ENCODE measurements around the gene GNPTG. TPM values are rescaled to one million over a fixed set of nuclear protein-coding genes. Genes with fewer than 3 reads are reported as not detected.

GNPTG gene
- total and polyA plus RNA-seq, 2 donors from 2014 or later = 88.7 to 138 TPM

GRCh38 chr16:1320097-1320496 lies 31.6 kb upstream of the GNPTG start:
- no peak overlapping the region for H3K4me3 ChIP-seq (ENCODE audit: low read length in 3 of 3)
- no peak overlapping the region for H3K9ac ChIP-seq (ENCODE audit: low read length in 3 of 3)
- no peak overlapping the region for H3K27ac ChIP-seq (ENCODE audit: low read depth in 2 of 2, low read length in 2 of 2)
- no peak for FAIRE-seq
- TF ChIP-seq, protein P1, sequence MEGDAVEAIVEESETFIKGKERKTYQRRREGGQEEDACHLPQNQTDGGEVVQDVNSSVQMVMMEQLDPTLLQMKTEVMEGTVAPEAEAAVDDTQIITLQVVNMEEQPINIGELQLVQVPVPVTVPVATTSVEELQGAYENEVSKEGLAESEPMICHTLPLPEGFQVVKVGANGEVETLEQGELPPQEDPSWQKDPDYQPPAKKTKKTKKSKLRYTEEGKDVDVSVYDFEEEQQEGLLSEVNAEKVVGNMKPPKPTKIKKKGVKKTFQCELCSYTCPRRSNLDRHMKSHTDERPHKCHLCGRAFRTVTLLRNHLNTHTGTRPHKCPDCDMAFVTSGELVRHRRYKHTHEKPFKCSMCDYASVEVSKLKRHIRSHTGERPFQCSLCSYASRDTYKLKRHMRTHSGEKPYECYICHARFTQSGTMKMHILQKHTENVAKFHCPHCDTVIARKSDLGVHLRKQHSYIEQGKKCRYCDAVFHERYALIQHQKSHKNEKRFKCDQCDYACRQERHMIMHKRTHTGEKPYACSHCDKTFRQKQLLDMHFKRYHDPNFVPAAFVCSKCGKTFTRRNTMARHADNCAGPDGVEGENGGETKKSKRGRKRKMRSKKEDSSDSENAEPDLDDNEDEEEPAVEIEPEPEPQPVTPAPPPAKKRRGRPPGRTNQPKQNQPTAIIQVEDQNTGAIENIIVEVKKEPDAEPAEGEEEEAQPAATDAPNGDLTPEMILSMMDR (IDR thresholded peaks at IDR 0.05; ENCODE audit: borderline replicate concordance, extremely low read depth, insufficient read depth) = no peak
- peaks cover 11 to 74% (median 40%) of the 10 kb centered on the region in 3 donors for H3K36me3 ChIP-seq (ENCODE audit: control insufficient read depth in 2 of 3, insufficient read depth in 3 of 3, low read length in 3 of 3)
- H3K27me3 ChIP-seq (ENCODE audit: control insufficient read depth, insufficient read depth, low read length) = no peaks in the 10 kb centered on the region
- no peaks in the 10 kb centered on the region for H3K4me1 ChIP-seq (ENCODE audit: control insufficient read depth in 2 of 3, insufficient read depth in 2 of 3, low read depth in 1 of 3, low read length in 3 of 3)
- intact Hi-C loops (cut with DNase I) = no loop called here
- DNase-seq = no peak
- H3K9me3 ChIP-seq (ENCODE audit: control insufficient read depth in 2 of 3, insufficient read depth in 1 of 3, low read length in 3 of 3) = no peaks in the 10 kb centered on the region

- TF ChIP-seq, protein P1 (IDR thresholded peaks at IDR 0.05; ENCODE audit: borderline replicate concordance, extremely low read depth, insufficient read depth) = no peak
- no peaks in the 10 kb centered on the region for H3K4me1 ChIP-seq (ENCODE audit: control insufficient read depth in 2 of 3, insufficient read depth in 2 of 3, low read depth in 1 of 3, low read length in 3 of 3)
- FAIRE-seq (no peak), DNase-seq (no peak)
- H3K9me3 ChIP-seq (ENCODE audit: control insufficient read depth in 2 of 3, insufficient read depth in 1 of 3, low read length in 3 of 3) = no peaks in the 10 kb centered on the region
- no peaks in the 10 kb centered on the region for H3K27me3 ChIP-seq (ENCODE audit: control insufficient read depth, insufficient read depth, low read length)
- no peak overlapping the region for H3K4me3 ChIP-seq (ENCODE audit: low read length in 3 of 3)
- intact Hi-C loops (cut with DNase I) = no loop called here
- no peak overlapping the region for H3K9ac ChIP-seq (ENCODE audit: low read length in 3 of 3)
- H3K27ac ChIP-seq (ENCODE audit: low read depth in 2 of 2, low read length in 2 of 2) = no peak overlapping the region
- peaks cover 11 to 69% (median 36%) of the 10 kb centered on the region in 3 donors for H3K36me3 ChIP-seq (ENCODE audit: control insufficient read depth in 2 of 3, insufficient read depth in 3 of 3, low read length in 3 of 3)
Measured at GRCh38 chr16:1320658-1321240, 31.0 kb upstream of the GNPTG start.

GRCh38 chr16:1322407-1322806 lies 29.3 kb upstream of the GNPTG start:
- DNase-seq = no peak
- Histone ChIP-seq H3K4me3 (ENCODE audit: low read length in 3 of 3) (no peak overlapping the region), H3K27me3 (ENCODE audit: control insufficient read depth, insufficient read depth, low read length) (no peaks in the 10 kb centered on the region), H3K36me3 (ENCODE audit: control insufficient read depth in 2 of 3, insufficient read depth in 3 of 3, low read length in 3 of 3) (peaks cover 8 to 59% (median 23%) of the 10 kb centered on the region in 3 donors), H3K9me3 (ENCODE audit: control insufficient read depth in 2 of 3, insufficient read depth in 1 of 3, low read length in 3 of 3) (no peaks in the 10 kb centered on the region), H3K9ac (ENCODE audit: low read length in 3 of 3) (no peak overlapping the region), H3K4me1 (ENCODE audit: control insufficient read depth in 2 of 3, insufficient read depth in 2 of 3, low read depth in 1 of 3, low read length in 3 of 3) (no peaks in the 10 kb centered on the region), H3K27ac (ENCODE audit: low read depth in 2 of 2, low read length in 2 of 2) (no peak overlapping the region)
- intact Hi-C loops (cut with DNase I) = no loop called here
- no peak for FAIRE-seq
- TF ChIP-seq, protein P1 (IDR thresholded peaks at IDR 0.05; ENCODE audit: borderline replicate concordance, extremely low read depth, insufficient read depth) = no peak
